Ramos (cell line): ENCODE data around the gene CDK13.

Experiments used
- in situ Hi-C: fragments of 300-500 bp; cut with MboI; formaldehyde crosslinking; loops from one replicate; pipeline ENCODE4 v1.14.3; 2022; ENCODE audit warnings: low sequenced_read_pairs; ENCODE audit not compliant: unreplicated experiment

CDK13 gene

GRCh38 chr7:39948375-39948955, 1.6 kb upstream of the CDK13 start:
- in situ Hi-C loops: no loop called here

GRCh38 chr7:39948956-39949928, 814 bp upstream of the CDK13 start:
- in situ Hi-C loops: no loop called here

GRCh38 chr7:39950473-39951225, 593 bp downstream of the CDK13 start:
- in situ Hi-C loops: no loop called here

- in situ Hi-C loops: no loop called here
These were observed 1.5 kb downstream of the CDK13 start for GRCh38 chr7:39951226-39952194.

DNA sequence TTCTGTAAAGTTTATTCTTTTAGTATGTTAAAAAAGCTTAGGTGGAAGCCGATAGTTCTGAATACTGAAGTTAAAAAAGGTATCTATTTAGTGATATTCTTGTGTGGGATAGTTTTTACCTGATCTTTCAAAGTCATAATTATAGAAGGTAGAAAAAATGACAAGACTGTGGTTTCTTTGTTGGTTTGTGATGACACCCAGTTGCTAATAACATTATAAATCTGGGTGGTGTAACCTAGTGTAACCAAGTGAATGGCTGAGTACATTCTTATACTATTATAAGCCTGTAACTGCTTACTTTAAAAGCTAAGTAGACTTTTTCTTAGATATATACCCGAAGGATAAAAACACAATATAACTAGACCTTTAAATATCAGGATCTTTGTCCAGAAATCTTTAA, 2.3 kb downstream of the CDK13 start:
- in situ Hi-C loops: no loop called here

- in situ Hi-C loops: no loop called here
These were observed 2.7 kb downstream of the CDK13 start for GRCh38 chr7:39952803-39953202.

DNA sequence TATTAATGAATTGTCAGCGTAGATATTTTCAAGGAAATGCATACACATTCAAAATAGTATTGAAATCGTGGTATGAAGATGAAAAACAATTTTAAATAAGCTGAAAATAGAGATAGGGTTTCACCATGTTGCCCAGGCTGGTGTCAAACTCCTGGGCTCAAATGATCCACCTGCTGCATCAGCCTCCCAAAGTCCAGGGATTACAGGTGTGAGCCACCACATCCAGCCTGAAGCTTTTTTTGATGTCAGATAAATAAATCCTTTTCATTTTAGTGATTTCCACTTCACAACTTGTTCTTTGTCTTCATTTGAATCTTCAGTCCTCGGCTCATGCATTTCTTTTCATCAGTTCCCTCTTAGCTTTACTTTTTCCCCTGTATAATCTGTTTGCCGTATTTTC, 4.6 kb downstream of the CDK13 start:
- in situ Hi-C loops: no loop called here

- in situ Hi-C loops: no loop called here
These were observed 8.0 kb downstream of the CDK13 start for GRCh38 chr7:39958038-39958437.

DNA sequence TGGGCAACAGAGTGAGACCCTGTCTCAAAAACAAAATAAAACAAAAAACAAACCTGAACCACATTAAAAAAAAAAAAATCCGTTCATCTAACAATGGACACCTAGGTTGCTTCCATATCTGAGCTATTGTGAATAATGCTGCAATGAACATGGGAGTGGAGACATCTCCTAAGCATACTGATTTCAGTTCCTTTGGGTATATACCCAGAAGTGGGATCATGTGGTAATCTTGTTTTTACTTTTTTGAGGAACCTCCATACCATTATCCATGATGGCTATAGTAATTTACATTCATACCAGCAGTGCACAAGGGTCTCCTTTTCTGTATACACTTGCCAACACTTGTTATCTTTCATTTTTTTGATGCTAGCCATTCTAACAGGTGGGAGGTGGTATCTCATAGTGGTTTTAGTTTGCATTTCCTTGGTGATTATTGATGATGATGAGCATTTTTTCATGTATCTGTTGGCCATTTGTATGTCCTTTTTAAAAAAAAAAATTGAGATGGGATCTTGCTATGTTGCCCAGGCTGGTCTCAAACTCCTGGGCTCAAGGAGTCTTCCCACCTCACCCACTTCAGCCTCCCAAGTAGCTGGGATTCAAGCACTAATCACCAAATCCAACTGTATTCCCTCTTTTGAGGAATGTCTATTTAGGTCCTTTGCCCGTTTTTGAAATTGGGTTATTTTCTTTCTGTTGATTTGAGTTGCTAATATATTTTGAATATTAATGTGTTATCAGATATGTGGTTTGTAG, 17.5 kb downstream of the CDK13 start:
- in situ Hi-C loops: no loop called here

DNA sequence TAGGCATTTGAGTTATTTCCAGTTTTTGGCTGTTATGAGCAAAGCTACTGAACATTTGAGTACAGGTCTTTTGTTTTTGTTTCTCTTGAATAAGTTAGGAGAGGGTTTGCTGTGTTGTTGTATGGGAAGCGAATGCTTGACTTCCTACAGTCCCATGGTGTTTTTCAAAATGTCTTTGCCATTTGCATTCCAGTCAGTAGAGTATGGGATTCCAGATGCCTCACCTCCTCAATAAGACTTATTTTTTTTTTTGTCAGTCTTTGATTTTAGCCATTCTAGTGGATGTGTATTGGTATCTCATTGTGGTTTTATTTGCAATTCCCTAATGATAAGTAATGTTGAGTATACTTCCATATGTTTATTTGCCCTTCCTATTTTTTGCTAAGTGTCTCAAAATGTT, 19.4 kb downstream of the CDK13 start:
- in situ Hi-C loops: no loop called here

GRCh38 chr7:39971924-39972323, 21.9 kb downstream of the CDK13 start:
- in situ Hi-C loops: no loop called here

DNA sequence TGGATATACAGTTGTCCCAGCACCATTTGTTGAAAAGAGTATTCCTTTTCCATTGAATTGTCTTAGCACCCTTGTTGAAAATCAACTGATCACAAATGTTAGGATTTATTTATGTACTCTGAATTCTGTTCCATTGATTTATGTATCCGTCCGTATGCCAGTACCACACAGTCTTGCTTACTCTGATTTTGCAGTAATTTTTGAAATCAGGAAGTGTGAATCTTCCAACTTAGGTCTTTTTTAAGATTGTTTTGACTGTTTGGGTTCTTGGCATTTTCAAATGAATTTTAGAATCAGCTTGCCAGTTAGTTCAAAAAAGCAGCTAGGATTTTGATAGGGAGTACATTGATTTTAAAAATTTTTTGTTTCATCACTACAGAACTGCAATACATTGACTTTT, 23.7 kb downstream of the CDK13 start:
- in situ Hi-C loops: no loop called here

DNA sequence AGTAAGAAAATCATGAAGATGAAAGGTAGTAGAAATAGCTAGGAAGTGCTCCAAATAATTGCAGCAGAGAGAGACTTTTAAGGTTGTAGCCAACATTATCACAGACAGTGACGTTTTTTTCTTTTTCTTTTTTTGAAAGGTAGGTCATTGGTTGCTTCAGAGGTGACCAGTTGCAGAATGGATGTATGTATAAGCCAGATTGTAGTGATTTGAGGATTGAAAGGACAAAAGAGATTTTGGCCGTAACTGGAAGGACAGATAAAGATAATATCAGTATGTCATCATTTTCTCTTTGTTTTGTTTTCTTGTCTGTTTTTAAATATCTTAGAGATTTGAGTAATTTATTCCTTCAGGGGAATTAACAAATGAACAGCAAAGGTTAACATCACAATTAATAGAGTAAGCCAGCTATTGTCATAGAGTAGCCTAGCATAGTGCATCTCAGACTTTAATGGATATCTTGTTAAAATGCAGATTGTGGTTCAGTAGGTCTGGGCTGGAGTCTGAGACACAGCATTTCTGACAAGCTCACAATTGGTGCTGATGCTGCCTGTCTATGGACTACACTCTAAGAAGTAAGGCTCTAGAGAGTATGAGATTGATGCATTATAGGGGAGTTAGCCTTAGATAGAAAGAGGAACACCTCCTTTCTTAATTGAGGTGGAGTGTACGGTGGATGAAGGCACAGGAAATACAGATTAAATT, 28.3 kb downstream of the CDK13 start:
- in situ Hi-C loops: no loop called here

DNA sequence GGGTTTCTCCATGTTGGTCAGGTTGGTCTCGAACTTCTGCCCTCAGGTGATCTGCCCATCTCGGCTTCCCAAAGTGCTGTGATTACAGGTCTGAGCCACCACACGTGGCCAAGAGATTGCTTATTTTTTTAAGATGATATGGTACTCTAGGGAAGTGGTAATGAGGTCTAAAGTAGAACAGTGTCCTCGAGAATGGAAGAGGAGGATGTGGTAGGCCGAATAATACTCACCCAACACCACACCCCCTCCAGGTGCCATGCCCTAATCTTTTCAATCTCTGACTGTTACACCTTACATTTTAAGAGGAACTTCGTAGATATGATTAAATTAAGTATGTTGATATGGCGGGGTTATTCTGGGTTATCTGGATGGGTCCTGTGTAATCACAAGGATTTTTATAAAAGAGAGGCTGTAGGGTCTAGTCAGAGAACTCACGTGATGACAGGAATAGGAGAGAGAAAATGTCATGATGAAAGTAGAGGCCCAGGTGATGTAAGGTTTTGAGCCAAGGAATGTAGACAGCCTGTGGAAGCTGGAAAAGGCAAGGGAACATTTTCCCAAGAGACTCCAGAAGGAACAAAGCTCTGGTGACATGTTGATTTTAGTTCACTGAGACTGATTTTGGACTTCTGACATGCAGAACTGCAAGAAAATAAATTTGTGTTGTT, 29.5 kb downstream of the CDK13 start:
- in situ Hi-C loops: no loop called here

GRCh38 chr7:39985398-39985918, 35.4 kb downstream of the CDK13 start:
- in situ Hi-C loops: no loop called here

- in situ Hi-C loops: no loop called here
These were observed 37.7 kb downstream of the CDK13 start for GRCh38 chr7:39987641-39988347.

GRCh38 chr7:40000734-40001315, 50.8 kb downstream of the CDK13 start:
- in situ Hi-C loops: no loop called here
